Fibroblast of pulmonary artery (primary cell): ENCODE data around the gene MCEMP1.

ENCODE experiments used
- DNase-seq: peaks from one replicate; pipeline ENCODE4 v3.0.0-alpha.2; 2010; ENCODE audit warnings: low read depth
- H3K4me3 ChIP-seq: replicated peaks from 2 replicates; pipeline ENCODE4 v1.5.1; 2011; ENCODE audit warnings: low read depth, mild to moderate bottlenecking, control low read depth, low read length, moderate library complexity
- CTCF ChIP-seq: IDR thresholded peaks from 2 replicates; pipeline ENCODE4 v1.5.1; 2011; ENCODE audit warnings: mild to moderate bottlenecking, control low read depth, low read length, inconsistent platforms; ENCODE audit errors: missing control alignments

Gene MCEMP1

GRCh38 chr19:7690779-7691258 lies 13.9 kb downstream of the MCEMP1 start:
- no peak for DNase-seq
- no peak for TF ChIP-seq CTCF
- H3K4me3 ChIP-seq: no peak overlapping the region

- no peak for DNase-seq
- H3K4me3 ChIP-seq: no peak overlapping the region
- no peak for TF ChIP-seq CTCF
Measured at GRCh38 chr19:7691497-7691896, 14.6 kb downstream of the MCEMP1 start.

- DNase-seq: no peak
- no peak overlapping the region for H3K4me3 ChIP-seq
- no peak for TF ChIP-seq CTCF
Measured at GRCh38 chr19:7692417-7693088, 15.7 kb downstream of the MCEMP1 start.

DNA sequence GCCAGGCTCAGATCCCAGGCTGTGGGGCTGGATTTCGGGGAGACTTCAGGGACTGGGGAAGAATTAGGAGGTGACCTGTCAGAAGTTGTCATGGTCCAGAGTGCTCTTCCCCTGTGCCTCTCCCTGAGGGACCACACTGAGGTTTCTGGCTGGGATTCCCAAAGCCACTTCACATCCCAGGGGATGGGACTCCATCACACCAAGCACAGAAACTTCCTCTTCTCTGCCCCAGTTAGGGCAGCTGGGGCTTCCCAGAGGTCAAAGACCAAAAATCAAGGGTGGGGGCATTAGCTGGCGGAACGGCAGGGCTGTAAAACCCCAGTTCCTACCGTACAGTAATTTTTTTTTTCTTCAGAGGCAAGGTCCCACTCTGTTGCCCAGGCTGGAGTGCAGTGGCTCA lies 17.6 kb downstream of the MCEMP1 start:
- no peak overlapping the region for H3K4me3 ChIP-seq
- TF ChIP-seq CTCF: no peak
- no peak for DNase-seq

GRCh38 chr19:7697721-7698287 lies 20.9 kb downstream of the MCEMP1 start:
- no peak overlapping the region for H3K4me3 ChIP-seq
- no peak for TF ChIP-seq CTCF
- no peak for DNase-seq

DNA sequence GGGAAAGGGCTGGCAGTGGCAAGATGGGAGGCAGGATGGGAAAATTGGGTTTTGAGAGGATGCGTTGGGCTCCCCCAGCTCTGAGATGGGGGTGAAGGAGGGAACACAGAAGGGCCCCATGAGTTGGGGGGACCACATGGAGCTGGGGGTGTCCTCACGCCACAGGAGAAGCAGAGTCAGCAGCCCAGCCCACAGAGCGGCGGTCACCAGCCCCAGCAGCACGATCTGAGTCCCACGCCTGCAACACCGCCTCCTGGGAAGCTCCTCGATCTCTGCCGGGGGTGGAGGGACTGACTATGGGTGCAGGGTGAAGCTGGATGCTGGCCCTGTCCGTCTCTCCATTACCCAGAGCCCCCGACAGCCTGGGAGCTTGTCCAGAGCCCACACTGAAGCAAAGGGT lies 21.7 kb downstream of the MCEMP1 start:
- no peak for DNase-seq
- TF ChIP-seq CTCF: no peak

DNA sequence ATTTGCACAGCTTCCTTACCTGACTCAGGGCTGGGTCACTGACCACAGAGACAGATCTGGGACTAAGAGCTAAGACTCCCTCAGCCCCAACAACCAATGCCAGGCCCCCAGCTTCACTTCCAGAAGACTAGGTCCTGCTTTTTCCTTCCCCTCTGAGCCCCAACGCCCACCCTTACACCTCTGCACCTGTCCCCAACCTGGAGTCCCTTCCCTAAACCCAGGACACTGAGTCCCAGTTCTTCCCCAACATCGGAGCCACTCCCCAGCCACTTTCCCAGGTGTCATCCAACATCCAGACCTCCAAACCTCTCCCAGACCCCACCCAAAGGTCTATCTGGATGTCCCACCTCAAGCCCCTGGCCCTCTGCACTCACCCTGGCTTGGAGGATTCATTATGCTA lies 22.1 kb downstream of the MCEMP1 start:
- H3K4me3 ChIP-seq: no peak overlapping the region
- no peak for TF ChIP-seq CTCF
- no peak for DNase-seq

More for the DNA sequence above, 21.7 kb downstream of the MCEMP1 start:
- H3K4me3 ChIP-seq: no peak overlapping the region
